ENCODE results near the gene TMPRSS9. TPM values are rescaled to one million over a fixed set of nuclear protein-coding genes. Genes with fewer than 3 reads are reported as not detected.
A peak's percentile ranks its signal among the peaks of the same experiment; 100 is the strongest.

TMPRSS9 gene
- total and polyA plus RNA-seq, 4 donors = 0.05 to 0.37 (median 0.09) TPM; not detected in 1

GRCh38 chr19:2420490-2420889 lies 60.4 kb downstream of the TMPRSS9 start:
- Histone ChIP-seq H3K9me3 (ENCODE audit: control insufficient read depth in 4 of 4, insufficient read depth in 3 of 4, low read length in 3 of 4) (no peaks in the 10 kb centered on the region), H3K27me3 (ENCODE audit: control insufficient read depth in 3 of 3, insufficient read depth in 3 of 3, low read length in 2 of 3) (no peaks in the 10 kb centered on the region), H3K27ac (ENCODE audit: low read depth in 1 of 2, low read length in 1 of 2) (no peak overlapping the region), H3K4me1 (ENCODE audit: control insufficient read depth in 5 of 5, insufficient read depth in 5 of 5, low read length in 5 of 5) (peaks cover 0 to 13% (median 0%) of the 10 kb centered on the region in 5 donors), H3K36me3 (ENCODE audit: control insufficient read depth in 4 of 4, insufficient read depth in 4 of 4, low read length in 4 of 4) (peaks cover 0 to 21% (median 2%) of the 10 kb centered on the region in 4 donors), H3K4me3 (no peak overlapping the region), H3K9ac (ENCODE audit: insufficient read depth in 1 of 2, low read length in 2 of 2) (no peak overlapping the region)
- WGBS, 2 donors = 95 to 97% methylated on average over 2 of the region's 2 CpGs
- DNase-seq = no peak
- no peak for ATAC-seq (ENCODE audit: insufficient read depth, low FRiP score)
- TF ChIP-seq CTCF (IDR thresholded peaks at IDR 0.05; ENCODE audit: control extremely low read depth, extremely low read depth) = no peak

DNA sequence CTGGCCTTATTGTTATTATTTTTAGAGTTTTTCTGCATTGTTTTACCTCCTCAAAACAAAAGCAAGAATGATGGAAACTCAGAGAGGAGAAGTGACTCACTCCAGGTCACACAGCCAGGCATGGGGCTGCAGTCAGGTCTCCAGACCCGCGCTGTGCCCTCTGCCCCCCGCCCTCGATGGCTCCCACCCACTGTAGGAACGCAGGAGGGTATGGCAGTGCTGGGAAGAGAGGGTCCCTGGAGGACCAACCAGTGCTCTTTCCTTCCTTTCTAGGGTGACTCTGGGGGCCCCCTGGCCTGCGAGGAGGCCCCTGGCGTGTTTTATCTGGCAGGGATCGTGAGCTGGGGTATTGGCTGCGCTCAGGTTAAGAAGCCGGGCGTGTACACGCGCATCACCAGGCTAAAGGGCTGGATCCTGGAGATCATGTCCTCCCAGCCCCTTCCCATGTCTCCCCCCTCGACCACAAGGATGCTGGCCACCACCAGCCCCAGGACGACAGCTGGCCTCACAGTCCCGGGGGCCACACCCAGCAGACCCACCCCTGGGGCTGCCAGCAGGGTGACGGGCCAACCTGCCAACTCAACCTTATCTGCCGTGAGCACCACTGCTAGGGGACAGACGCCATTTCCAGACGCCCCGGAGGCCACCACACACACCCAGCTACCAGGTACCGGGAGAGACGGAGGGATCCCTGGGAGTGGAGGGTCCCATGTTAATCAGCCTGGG lies 61.7 kb downstream of the TMPRSS9 start:
- no peak for TF ChIP-seq CTCF (IDR thresholded peaks at IDR 0.05; ENCODE audit: control extremely low read depth, extremely low read depth)
- DNase-seq = no peak

GRCh38 chr19:2423071-2423914 lies 63.2 kb downstream of the TMPRSS9 start:
- TF ChIP-seq CTCF (IDR thresholded peaks at IDR 0.05; ENCODE audit: control extremely low read depth, extremely low read depth) = no peak
- DNase-seq (peak; percentile 69 to 84 (median 77)), ATAC-seq (ENCODE audit: insufficient read depth, low FRiP score) (no peak)
- H3K4me3 ChIP-seq = no peak overlapping the region
- H3K27ac ChIP-seq (ENCODE audit: low read depth in 1 of 2, low read length in 1 of 2) = no peak overlapping the region
- no peaks in the 10 kb centered on the region for H3K9me3 ChIP-seq (ENCODE audit: control insufficient read depth in 4 of 4, insufficient read depth in 3 of 4, low read length in 3 of 4)
- peaks cover 0 to 15% (median 0%) of the 10 kb centered on the region in 4 donors for H3K36me3 ChIP-seq (ENCODE audit: control insufficient read depth in 4 of 4, insufficient read depth in 4 of 4, low read length in 4 of 4)
- H3K9ac ChIP-seq (ENCODE audit: insufficient read depth in 1 of 2, low read length in 2 of 2) = no peak overlapping the region
- no peaks in the 10 kb centered on the region for H3K27me3 ChIP-seq (ENCODE audit: control insufficient read depth in 3 of 3, insufficient read depth in 3 of 3, low read length in 2 of 3)
- WGBS, 2 donors = 38 to 66% methylated on average over 17 to 19 of the region's 19 CpGs
- peaks cover 0 to 32% (median 7%) of the 10 kb centered on the region in 5 donors for H3K4me1 ChIP-seq (ENCODE audit: control insufficient read depth in 5 of 5, insufficient read depth in 5 of 5, low read length in 5 of 5)

More for the DNA sequence above, 61.7 kb downstream of the TMPRSS9 start:
- H3K4me3 ChIP-seq = no peak overlapping the region
- no peak for ATAC-seq (ENCODE audit: insufficient read depth, low FRiP score)
- H3K9ac ChIP-seq (ENCODE audit: insufficient read depth in 1 of 2, low read length in 2 of 2) = no peak overlapping the region
- H3K27me3 ChIP-seq (ENCODE audit: control insufficient read depth in 3 of 3, insufficient read depth in 3 of 3, low read length in 2 of 3) = no peaks in the 10 kb centered on the region
- peaks cover 0 to 26% (median 7%) of the 10 kb centered on the region in 5 donors for H3K4me1 ChIP-seq (ENCODE audit: control insufficient read depth in 5 of 5, insufficient read depth in 5 of 5, low read length in 5 of 5)
- H3K9me3 ChIP-seq (ENCODE audit: control insufficient read depth in 4 of 4, insufficient read depth in 3 of 4, low read length in 3 of 4) = no peaks in the 10 kb centered on the region
- peaks cover 0 to 16% (median under 1%) of the 10 kb centered on the region in 4 donors for H3K36me3 ChIP-seq (ENCODE audit: control insufficient read depth in 4 of 4, insufficient read depth in 4 of 4, low read length in 4 of 4)
- no peak overlapping the region for H3K27ac ChIP-seq (ENCODE audit: low read depth in 1 of 2, low read length in 1 of 2)
- 89 to 94% methylated on average over 23 of the region's 23 CpGs for WGBS, 2 donors
